Psoas muscle (tissue), 8 donors: ENCODE measurements around the gene PLEK2. TPM values are rescaled to one million over a fixed set of nuclear protein-coding genes. Genes with fewer than 3 reads are reported as not detected.
A peak's percentile ranks its signal among the peaks of the same experiment; 100 is the strongest.

Experiments used
- ATAC-seq, 4 donors: fragments of 200-7000 bp; cut with Tn5 transposase; one replicate each; pipeline ENCODE4 v1.9.1; 2020; ENCODE audit warnings: moderate library complexity in 3 of 4, mild to moderate bottlenecking in 2 of 4
- DNase-seq, 2 donors: peaks; one replicate each; pipeline ENCODE4 v3.0.0-alpha.2; 2020
- H3K27ac ChIP-seq: fragments of 200-600 bp; one replicate; pipeline ENCODE4 v1.8.0; 2022
- H3K27me3 ChIP-seq, 3 donors: fragments of 200-600 bp in 1 of 3; one replicate each; pipeline versions ENCODE4 v1.6.1 to v1.8.0; 2013 to 2022; ENCODE audit warnings: low read length in 2 of 3, mild to moderate bottlenecking in 2 of 3, moderate library complexity in 1 of 3; ENCODE audit not compliant: insufficient read depth in 3 of 3
- H3K36me3 ChIP-seq, 2 donors: fragments of 200-600 bp in 1 of 2; one replicate each; pipeline versions ENCODE4 v1.6.1 to v1.8.0; 2013 to 2022; ENCODE audit warnings: low read depth in 1 of 2, mild to moderate bottlenecking in 1 of 2, moderate library complexity in 1 of 2; ENCODE audit not compliant: insufficient read depth in 1 of 2
- H3K4me1 ChIP-seq: fragments of 200-600 bp; one replicate; pipeline ENCODE4 v1.8.0; 2022
- H3K4me3 ChIP-seq: fragments of 200-600 bp; one replicate; pipeline ENCODE4 v1.8.0; 2022; ENCODE audit warnings: mild to moderate bottlenecking
- H3K9me3 ChIP-seq: fragments of 200-600 bp; one replicate; pipeline ENCODE4 v1.8.0; 2022
- WGBS, 3 donors: extraction: QIAGEN DNeasy Blood & Tissue Kit; methylation state at CpG; one replicate each; pipeline versions ENCODE4 v1.1.6 to v1.1.7; 2013; 5-methylcytosine and 5-hydroxymethylcytosine counted together
- intact Hi-C, 2 donors: fragments of 100-400 bp; cut with DNase I; formaldehyde crosslinking; loops; one replicate each; pipeline versions ENCODE4 v1.11.0 to v1.14.2; 2022
- polyA plus RNA-seq, 3 donors: library from polyadenylated mRNA; stranded (reverse); fragments of 200-250 nt; gene quantifications; one replicate each; pipeline ENCODE4 v1.2.3, GENCODE V29; 2013
- total RNA-seq, 4 donors: library from RNA; stranded (reverse); fragmentation: NEBNext Ultra II Directional in 2 of 4; extraction: Animal tissue kit (Norgen Biotek cat#: 25700) in 2 of 4; gene quantifications; one replicate each; pipeline versions ENCODE4 v1.2.1 to v1.2.4, GENCODE V29; 2021 to 2023
- TF ChIP-seq, protein P1 (sequence below): fragments of 200-600 bp; IDR thresholded peaks from one replicate; pipeline ENCODE4 v1.8.0; 2022; ENCODE audit warnings: antibody characterized with exemption
- donor health status: healthy with polysubstance abuse.
- donor health status: DM: no; HTN: no; CAD: no; lungs with moderate emphysema.
- donor health status: Bipolar disorder and iron deficiency.
- donor health status: healthy.
- donor health status: DM: yes; HTN: yes; CAD: no.
- donor health status: DM: no; HTN: no; CAD: no.
- donor health status: DM: no; HTN: no; CAD: no.
- donor health status: DM: yes; HTN: yes; CAD: no.

Gene PLEK2
- total and polyA plus RNA-seq, 7 donors = 0.05 to 2.1 (median 0.68) TPM; not detected in 3

DNA sequence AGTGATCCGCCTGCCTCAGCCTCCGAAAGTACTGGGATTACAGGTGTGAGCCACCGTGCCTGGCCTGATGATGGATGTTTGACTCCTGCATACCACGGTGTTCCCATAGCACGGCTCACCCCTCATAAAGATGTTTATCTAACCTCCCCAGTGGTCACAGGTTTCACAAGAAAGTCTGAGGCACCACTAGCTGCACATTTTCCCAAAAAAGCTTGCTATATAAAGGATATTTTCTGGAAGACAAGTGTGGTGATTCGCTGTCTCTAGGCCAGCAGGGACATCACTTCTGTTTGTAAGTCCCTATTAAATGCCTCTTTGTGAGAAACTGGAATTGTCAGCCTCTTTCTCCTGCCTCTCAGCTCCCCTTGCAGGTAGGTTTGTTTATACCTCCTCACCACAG lies 18.3 kb downstream of the PLEK2 start:
- intact Hi-C loops = no loop called here
- Histone ChIP-seq H3K36me3 (no peaks in the 10 kb centered on the region), H3K4me3 (no peak overlapping the region), H3K4me1 (no peaks in the 10 kb centered on the region), H3K27me3 (no peaks in the 10 kb centered on the region), H3K9me3 (no peaks in the 10 kb centered on the region), H3K27ac (no peak overlapping the region)
- TF ChIP-seq, protein P1, sequence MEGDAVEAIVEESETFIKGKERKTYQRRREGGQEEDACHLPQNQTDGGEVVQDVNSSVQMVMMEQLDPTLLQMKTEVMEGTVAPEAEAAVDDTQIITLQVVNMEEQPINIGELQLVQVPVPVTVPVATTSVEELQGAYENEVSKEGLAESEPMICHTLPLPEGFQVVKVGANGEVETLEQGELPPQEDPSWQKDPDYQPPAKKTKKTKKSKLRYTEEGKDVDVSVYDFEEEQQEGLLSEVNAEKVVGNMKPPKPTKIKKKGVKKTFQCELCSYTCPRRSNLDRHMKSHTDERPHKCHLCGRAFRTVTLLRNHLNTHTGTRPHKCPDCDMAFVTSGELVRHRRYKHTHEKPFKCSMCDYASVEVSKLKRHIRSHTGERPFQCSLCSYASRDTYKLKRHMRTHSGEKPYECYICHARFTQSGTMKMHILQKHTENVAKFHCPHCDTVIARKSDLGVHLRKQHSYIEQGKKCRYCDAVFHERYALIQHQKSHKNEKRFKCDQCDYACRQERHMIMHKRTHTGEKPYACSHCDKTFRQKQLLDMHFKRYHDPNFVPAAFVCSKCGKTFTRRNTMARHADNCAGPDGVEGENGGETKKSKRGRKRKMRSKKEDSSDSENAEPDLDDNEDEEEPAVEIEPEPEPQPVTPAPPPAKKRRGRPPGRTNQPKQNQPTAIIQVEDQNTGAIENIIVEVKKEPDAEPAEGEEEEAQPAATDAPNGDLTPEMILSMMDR = no peak
- no peak for DNase-seq
- ATAC-seq = no peak
- 53 to 62% (median 54%) methylated on average over 6 of the region's 6 CpGs for WGBS, 3 donors

DNA sequence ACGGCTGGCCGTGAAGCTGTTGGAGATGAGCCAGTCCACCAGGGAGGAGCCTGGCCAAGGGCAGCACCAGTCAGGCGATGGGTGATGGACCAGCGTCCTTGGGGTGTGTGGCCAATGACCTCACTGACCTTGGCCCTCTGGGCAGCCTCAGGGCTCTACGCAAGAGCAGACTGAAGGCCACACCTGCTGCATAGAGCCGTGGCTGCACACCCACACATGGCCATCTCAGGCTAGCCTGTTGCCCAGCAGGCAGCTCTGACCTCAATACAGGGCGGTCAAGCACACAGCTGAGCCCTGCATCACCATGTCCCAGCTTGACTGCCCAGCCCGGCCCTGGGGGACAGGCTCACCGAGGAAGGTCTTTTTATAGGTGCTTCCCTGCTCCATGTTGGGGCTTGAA lies 19.2 kb downstream of the PLEK2 start:
- TF ChIP-seq, protein P1 = no peak
- Histone ChIP-seq H3K4me1 (no peaks in the 10 kb centered on the region), H3K27ac (no peak overlapping the region), H3K9me3 (no peaks in the 10 kb centered on the region), H3K27me3 (no peaks in the 10 kb centered on the region), H3K36me3 (peaks cover 0 to 3% of the 10 kb centered on the region in 2 donors), H3K4me3 (no peak overlapping the region)
- ATAC-seq (no peak), DNase-seq (peak in 1 of 2 donors; percentile 44)
- intact Hi-C loops = no loop called here
- whole genome bisulfite sequencing, 3 donors = 67 to 82% (median 77%) methylated on average over 9 of the region's 9 CpGs

DNA sequence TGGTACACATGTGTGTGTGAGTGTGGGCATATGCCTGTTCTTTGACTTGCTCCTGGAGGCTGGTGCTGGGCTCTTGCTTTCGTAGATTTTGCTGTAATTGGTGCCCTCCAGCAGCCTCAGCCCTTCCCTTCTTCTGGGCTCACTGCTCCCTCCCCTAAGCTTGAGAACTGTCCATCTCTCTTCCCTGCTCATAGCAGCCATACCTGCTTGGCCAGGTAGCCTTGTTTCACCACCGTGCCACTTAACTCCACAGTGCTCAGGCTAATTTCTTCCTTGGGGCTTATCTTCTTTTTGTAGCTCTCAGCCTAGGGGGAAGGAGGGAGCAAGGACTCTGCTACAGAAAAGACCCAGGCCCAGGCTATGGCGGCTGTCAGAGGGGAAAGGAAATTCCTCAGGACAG lies 19.8 kb downstream of the PLEK2 start:
- Histone ChIP-seq H3K9me3 (no peaks in the 10 kb centered on the region), H3K4me1 (no peaks in the 10 kb centered on the region), H3K4me3 (no peak overlapping the region), H3K27ac (no peak overlapping the region), H3K27me3 (no peaks in the 10 kb centered on the region), H3K36me3 (peaks cover 0 to 10% of the 10 kb centered on the region in 2 donors)
- intact Hi-C loops = no loop called here
- ATAC-seq (no peak), DNase-seq (no peak)
- TF ChIP-seq, protein P1 = no peak
- 76 to 91% (median 87%) methylated on average over 3 of the region's 3 CpGs for WGBS, 3 donors

DNA sequence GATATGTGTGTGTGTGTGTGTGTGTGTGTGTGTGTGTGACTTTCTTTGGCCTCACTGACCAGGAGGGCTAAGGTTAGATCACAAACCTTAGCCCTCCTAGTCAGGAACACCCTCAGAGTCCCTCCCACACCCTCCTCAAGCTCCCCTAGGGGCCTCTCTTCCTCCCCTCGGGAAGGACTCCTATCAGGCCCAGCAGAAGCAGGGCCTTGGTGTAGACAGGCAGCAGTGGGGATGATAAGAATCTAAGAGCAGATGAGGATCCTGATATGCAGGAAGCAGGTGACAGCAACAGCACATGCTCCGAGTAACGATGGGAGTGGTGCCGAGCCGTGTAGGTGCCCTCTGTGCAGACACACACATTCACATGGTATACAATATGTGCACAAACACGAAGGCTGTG lies 20.7 kb downstream of the PLEK2 start:
- intact Hi-C loops = no loop called here
- Histone ChIP-seq H3K36me3 (peaks cover 0 to 18% of the 10 kb centered on the region in 2 donors), H3K27me3 (no peaks in the 10 kb centered on the region), H3K27ac (no peak overlapping the region), H3K9me3 (no peaks in the 10 kb centered on the region), H3K4me3 (no peak overlapping the region), H3K4me1 (no peaks in the 10 kb centered on the region)
- ATAC-seq (no peak), DNase-seq (no peak)
- TF ChIP-seq, protein P1 = no peak
- WGBS, 3 donors = 71 to 79% (median 75%) methylated on average over 6 of the region's 6 CpGs

DNA sequence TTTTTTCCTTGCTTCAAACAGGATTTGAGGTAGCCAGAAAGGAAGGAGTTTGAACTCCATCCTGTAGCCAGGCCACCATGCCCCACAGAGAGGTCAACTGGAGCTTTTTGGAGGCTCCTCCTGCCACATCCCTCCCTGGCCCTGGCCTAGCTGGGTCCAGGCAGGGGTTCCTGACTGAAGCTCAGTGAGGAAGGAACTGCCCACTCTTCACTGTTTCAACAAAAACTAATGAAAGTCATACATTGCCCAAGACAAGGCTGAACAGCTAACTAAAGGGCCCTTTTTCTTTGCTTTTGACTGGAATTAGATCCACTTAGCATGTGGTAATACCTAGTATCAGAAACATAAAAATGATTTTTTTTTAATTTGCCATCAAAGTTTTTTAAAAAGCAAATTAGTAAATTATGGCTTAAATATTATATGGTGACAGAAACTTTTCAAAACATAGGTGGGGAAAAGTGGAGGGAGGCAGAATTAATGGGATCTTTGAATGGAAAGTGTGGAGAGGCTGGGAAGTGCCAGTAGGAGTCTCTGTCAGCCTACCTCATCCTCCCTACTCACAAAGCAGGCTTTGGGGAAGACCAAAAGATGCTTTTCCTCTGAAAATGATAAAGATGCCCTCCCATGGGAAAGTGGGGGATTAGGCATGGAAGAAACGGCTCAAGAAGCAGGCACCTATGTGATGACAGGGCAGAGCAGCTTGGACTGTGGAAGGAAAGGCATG lies 22.0 kb downstream of the PLEK2 start:
- DNase-seq (no peak), ATAC-seq (no peak)
- intact Hi-C loops = no loop called here
- TF ChIP-seq, protein P1 = no peak
- Histone ChIP-seq H3K4me1 (no peaks in the 10 kb centered on the region), H3K4me3 (no peak overlapping the region), H3K36me3 (peaks cover 7 to 31% of the 10 kb centered on the region in 2 donors), H3K27me3 (no peaks in the 10 kb centered on the region), H3K9me3 (no peaks in the 10 kb centered on the region), H3K27ac (no peak overlapping the region)
- WGBS, 3 donors = 42 to 45% (median 42%) methylated on average over 1 of the region's 1 CpG
